HuH-7.5 (cell line): ENCODE data around the gene ZAP70.

Source experiments
- DNase-seq: peaks from one replicate; pipeline ENCODE4 v3.0.0; 2011; ENCODE audit warnings: low spot score

Gene ZAP70

DNA sequence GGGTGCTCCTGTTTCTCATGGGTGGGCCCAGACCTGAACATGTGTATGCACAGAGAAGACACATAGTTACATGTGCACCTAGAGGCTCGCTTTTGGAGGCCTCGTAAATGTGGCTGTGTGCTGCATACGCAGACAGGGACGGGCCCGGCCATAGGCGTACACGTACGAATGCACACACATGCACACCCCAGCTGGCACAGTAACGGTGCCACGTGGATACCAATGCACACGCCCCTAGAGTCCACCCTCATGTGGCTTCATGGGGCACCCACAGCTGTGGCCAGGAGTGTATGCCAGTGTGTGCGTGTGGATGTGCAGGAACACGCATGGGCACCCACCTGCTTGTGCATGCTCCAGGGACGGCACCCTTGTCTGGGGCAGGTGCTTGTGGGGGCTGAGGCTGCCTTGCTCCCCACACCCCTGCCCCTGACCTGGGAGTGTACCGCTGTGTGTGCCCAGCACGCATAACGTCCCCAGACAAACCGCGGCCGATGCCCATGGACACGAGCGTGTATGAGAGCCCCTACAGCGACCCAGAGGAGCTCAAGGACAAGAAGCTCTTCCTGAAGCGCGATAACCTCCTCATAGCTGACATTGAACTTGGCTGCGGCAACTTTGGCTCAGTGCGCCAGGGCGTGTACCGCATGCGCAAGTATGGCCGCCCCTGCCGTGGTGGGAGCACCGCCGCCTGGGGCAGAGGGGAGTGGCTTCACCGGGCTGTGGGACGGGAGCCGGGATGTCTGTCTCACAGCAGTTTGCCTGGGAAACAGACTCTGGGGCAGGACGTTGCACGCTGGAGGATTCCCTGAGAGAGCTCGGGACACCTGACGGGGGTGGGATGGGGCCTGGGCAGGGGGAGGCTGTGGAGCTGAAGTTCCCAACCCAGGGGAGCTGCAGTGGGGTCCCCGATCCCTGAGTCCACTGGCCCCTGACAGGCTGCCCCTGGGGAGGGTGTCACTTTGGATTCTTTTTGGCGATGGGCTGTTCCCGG lies 21.0 kb downstream of the ZAP70 start:
- no peak for DNase-seq

DNA sequence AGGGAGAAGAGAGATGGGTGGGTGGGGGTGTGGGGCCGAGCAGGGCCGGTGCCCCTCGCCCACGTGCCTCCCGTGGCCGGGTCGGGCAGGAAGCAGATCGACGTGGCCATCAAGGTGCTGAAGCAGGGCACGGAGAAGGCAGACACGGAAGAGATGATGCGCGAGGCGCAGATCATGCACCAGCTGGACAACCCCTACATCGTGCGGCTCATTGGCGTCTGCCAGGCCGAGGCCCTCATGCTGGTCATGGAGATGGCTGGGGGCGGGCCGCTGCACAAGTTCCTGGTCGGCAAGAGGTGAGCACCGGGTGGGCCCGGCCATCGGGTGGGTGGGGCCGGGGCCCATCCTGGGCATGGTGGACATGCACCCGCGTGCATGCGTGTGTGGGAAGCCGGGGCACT lies 21.8 kb downstream of the ZAP70 start:
- no peak for DNase-seq

DNA sequence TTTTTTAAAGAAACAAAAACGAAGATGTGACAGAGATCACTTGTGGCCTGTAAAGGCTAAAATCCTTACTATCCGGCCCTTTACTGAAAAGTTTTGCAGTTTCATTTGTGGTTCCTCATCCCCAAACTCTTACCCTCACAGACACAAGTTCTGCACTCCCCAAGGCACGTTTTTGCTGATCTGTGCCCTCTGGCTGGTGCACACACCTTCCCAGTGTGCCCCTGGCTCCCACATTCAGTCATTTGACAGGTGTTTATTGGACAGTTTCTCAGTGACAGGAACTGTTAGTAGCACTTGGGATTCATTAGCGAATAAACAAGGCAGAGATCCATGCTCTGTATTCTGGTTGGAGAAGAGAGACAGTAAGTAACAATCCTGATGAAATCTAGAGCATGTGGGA lies 22.8 kb downstream of the ZAP70 start:
- DNase-seq, result no peak

- DNase-seq, result no peak
Measured at GRCh38 chr2:97736608-97737330, 23.4 kb downstream of the ZAP70 start.

- no peak for DNase-seq
Measured at GRCh38 chr2:97737421-97738178, 24.2 kb downstream of the ZAP70 start.

- no peak for DNase-seq
Measured at GRCh38 chr2:97738179-97739019, 25.0 kb downstream of the ZAP70 start.

DNA sequence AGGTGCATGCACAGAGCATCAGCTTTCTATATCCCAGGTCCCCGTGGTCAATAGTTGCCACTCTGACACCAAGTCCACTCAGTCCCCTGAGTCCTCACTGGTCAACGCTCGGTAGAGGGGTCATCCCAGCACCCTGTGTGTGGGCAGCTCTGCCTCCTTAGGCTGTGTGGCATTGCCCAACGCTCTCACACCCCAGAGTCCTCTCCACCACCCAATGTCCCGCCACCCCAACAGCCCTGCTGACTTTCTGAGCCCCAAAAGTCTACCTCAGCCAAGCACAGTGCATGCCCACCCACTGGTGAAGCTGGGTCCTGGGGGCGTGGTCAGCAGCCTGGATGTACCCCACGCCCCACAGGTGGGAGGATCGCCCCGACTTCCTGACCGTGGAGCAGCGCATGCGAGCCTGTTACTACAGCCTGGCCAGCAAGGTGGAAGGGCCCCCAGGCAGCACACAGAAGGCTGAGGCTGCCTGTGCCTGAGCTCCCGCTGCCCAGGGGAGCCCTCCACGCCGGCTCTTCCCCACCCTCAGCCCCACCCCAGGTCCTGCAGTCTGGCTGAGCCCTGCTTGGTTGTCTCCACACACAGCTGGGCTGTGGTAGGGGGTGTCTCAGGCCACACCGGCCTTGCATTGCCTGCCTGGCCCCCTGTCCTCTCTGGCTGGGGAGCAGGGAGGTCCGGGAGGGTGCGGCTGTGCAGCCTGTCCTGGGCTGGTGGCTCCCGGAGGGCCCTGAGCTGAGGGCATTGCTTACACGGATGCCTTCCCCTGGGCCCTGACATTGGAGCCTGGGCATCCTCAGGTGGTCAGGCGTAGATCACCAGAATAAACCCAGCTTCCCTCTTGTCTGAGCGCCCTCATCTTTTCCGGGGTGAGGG lies 25.9 kb downstream of the ZAP70 start:
- DNase-seq, result no peak

DNA sequence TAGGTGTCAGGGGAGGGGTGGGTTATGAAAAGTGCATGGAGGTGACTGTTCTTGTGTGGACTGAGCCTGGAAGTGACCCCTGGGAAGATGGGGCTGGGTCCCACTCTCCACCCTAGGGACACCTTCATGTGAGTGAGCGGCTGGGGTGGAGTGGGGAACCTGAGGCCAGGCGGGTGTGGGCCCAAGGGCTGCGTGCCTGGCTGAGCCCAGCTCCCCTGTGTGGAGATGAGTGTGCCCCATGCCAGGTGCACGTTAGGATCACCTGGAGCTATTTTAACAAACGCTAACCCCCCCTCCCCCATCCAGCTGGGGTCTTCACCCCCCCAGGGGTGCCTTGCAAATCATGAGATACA lies 26.5 kb downstream of the ZAP70 start:
- DNase-seq, result no peak

DNA sequence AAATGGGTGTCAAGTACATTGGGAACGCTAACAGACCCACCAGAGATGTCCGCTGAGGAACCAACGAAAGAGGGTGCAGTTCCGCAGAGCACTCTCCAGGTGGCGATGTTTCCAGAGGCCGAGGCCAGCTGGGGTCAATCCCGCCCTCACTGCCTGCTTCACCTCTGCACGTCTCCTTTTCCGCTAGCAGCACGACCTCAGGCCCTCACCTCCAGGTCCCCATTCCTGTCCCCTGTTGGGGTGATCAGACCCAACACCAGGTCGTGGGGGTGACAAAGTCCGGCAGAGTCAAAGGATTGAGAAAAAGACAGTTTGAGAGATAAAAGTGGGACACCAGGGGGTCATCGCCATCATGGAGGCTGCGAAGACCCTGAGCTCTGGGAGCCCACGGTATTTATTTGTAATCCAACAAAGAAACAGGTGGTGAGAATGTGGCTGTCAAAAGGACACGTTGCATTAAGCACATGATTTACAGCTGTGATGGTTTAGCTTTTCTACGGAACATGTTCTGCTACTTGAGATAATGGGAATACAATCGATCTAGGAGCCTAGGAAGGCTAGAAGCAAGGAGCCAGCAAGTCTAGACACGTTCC lies 27.3 kb downstream of the ZAP70 start:
- DNase-seq, result peak; percentile 89

DNA sequence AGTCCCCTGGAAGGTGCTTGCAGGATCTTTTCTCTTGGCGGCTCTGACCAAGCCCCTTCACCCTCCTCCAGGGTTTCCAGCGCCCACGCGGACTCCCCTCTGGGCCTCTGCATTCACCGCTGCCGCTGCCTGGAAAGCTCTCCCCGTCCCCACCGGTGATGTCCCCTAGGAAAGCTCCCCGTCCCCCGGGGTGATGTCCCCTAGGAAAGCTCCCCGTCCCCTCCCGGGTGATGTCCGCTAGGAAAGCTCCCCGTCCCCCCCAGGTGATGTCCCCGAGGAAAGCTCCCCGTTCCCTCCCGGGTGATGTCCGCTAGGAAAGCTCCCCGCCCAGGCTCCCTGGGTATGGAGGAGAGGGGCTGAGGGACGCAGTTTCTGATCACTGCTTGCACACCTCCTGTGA lies 27.9 kb downstream of the ZAP70 start:
- no peak for DNase-seq

DNA sequence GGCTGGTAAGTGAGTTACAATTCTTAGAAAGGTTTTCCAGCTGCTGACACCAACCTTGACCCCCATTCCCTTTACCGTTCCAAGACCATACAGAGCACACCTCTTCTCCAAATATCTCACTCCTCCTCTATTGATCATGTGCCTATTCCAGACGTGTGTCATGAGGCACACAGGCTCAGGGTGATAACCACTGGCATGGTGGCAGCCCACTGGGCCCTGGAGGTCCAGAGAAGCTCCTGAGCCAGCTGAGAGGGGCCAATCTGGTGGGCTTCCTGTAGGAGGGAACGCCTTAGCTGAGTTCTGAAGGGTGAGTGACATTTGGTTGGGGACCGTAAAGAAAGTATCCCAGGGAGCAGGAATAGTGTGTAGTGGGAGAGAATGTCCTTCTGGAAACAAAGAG lies 28.3 kb downstream of the ZAP70 start:
- no peak for DNase-seq

GRCh38 chr2:97742381-97742847 lies 29.0 kb downstream of the ZAP70 start:
- DNase-seq, result no peak

DNA sequence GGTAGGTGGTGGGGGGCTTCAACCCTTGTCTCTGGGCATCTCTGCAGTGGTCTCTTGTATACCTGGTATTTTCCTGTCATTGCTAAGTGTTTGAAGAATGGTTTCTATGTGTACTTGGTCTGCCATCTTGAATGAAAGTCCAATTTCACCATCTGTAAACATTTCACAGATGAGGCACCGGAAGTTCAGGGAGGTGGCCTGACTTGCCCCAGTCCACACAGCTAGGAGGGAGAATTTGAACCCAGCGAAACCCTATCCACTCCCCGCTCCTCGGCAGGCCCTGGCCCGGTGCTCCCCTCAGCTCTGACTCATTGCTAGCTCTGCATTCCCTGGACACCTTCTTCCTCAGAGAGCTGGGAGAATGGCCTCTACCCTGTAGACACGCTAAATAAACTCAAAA lies 30.5 kb downstream of the ZAP70 start:
- DNase-seq, result no peak

GRCh38 chr2:97745474-97746174 lies 32.2 kb downstream of the ZAP70 start:
- DNase-seq, result no peak

DNA sequence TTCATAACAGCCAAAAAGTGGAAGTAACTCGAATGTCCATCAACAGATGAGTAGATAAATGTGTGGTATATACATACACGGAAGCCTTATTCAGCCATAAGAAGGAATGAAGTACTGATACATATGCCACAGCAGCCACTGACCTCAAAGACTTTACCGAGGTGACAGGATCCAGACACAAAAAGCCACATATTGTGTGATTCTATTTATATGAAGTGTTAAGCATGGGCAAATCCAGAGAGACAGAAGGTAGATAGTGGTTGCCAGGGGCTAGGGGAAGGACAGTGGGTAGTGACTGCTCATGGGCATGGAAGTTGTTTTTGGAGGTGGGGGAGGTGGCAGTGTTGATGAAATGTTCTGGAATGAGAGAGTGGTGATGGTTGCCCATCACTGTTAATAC lies 33.9 kb downstream of the ZAP70 start:
- no peak for DNase-seq

DNA sequence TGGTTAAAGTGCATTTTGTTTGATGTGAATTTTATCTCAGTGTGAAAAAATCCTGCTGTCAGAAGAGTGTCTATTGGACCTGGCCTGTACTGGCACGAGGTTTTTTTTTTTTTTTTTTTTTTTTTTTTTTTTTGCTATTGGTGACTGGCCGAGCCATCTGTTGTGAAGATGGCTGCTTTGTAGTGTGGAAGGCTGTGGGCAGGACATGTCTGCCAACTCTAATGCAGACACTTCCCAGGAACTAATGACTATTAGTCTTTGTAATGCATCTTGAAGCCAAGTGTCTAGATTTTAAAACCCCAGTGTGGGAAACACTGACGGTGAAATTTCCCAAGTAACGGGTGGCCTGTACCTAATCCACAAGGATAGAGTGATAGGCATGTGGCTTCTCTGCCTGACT lies 34.3 kb downstream of the ZAP70 start:
- no peak for DNase-seq

DNA sequence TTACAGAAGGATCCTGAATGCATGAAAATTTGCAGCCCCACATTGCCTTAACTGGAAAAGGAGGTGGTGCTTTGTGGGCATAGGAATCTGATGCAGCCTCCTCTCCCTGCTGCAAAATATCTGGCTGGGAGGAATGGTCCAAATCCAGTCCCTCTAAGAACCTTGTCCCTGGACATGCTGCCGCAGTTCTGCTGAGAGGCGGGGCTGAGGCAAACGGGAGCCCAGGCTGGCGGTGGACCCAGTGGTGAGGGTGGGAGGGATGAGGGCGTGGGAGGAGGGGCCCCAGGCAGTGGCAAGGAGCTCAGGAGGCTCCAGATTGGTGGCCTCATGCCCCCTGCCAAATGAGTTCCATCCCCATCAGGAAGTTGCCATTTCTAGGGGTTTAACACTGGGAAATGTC lies 36.2 kb downstream of the ZAP70 start:
- no peak for DNase-seq

DNA sequence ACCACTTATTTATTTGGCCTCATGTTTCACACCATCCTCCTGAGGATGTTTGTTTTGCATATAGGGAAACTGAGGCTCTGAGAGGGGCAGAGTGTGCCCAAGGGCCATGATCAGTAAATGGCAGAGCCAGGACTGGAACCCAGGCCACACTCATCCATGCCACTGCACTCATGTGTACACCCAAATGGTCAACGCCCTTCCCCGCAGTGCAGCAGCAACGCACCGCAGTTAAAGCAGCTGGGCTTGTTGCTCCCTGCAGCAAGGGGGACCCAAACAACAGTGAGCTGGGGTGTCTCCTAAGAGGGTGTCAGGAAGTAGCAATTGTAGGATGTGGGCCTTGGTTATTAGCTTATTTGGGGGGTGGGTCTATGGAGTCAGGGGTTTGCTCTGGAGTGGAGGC lies 36.6 kb downstream of the ZAP70 start:
- DNase-seq, result no peak

DNA sequence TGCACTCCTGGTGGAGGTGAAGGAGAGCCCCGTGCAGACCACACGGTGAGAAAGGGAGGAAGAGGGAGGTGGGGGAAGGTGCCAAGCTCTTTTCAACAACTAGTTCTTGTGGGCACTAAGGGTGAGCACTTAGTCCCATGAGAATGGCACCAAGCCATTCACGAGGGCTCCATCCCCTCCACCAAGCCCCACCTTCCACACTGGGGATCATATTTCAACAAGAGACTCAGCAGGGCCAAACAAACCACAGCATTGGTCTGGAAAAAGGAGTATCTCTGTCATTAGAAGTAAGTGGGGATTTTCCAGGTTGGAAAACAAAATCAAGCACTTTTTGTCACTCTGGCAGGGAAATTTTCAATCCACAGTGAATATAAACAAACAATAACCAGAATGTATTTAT lies 38.4 kb downstream of the ZAP70 start:
- DNase-seq, result no peak
